HFF-Myc (cell line): ENCODE results near the gene CAMK4.

Experiments used
- DNase-seq: peaks from one replicate; pipeline ENCODE4 v3.0.0-alpha.2; 2011; ENCODE audit warnings: low read depth; ENCODE audit errors: extremely low read depth
- H3K4me3 ChIP-seq: replicated peaks from 2 replicates; pipeline ENCODE4 v1.5.1; 2011; ENCODE audit warnings: low read depth, mild to moderate bottlenecking, control low read depth, low read length
- TF ChIP-seq, protein P1 (sequence below): IDR thresholded peaks from 2 replicates; pipeline ENCODE4 v1.5.1; 2012; ENCODE audit warnings: mild to moderate bottlenecking, low read depth, low read length, control low read depth; ENCODE audit errors: missing control alignments

The CAMK4 gene

DNA sequence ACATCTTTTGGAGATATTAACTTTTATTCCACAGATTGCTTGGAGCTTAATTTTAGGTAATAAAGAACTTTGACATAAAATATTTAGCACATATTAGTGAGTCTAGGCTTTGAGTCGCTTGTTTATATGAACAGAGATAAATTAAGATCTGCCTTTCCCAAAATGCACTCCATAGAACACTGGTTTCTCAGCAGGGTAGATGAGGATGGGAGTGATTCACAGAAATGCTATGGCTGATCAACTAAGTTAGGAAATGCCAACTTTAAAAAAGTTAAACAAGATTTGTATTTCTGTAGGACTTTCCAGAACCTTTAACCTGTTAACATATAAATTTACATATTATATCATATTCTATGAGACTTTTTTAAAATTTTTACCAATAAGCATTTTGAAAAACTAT is 222.9 kb downstream of the CAMK4 start:
- no peak for DNase-seq
- TF ChIP-seq, protein P1, sequence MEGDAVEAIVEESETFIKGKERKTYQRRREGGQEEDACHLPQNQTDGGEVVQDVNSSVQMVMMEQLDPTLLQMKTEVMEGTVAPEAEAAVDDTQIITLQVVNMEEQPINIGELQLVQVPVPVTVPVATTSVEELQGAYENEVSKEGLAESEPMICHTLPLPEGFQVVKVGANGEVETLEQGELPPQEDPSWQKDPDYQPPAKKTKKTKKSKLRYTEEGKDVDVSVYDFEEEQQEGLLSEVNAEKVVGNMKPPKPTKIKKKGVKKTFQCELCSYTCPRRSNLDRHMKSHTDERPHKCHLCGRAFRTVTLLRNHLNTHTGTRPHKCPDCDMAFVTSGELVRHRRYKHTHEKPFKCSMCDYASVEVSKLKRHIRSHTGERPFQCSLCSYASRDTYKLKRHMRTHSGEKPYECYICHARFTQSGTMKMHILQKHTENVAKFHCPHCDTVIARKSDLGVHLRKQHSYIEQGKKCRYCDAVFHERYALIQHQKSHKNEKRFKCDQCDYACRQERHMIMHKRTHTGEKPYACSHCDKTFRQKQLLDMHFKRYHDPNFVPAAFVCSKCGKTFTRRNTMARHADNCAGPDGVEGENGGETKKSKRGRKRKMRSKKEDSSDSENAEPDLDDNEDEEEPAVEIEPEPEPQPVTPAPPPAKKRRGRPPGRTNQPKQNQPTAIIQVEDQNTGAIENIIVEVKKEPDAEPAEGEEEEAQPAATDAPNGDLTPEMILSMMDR: no peak
- H3K4me3 ChIP-seq: no peak overlapping the region

DNA sequence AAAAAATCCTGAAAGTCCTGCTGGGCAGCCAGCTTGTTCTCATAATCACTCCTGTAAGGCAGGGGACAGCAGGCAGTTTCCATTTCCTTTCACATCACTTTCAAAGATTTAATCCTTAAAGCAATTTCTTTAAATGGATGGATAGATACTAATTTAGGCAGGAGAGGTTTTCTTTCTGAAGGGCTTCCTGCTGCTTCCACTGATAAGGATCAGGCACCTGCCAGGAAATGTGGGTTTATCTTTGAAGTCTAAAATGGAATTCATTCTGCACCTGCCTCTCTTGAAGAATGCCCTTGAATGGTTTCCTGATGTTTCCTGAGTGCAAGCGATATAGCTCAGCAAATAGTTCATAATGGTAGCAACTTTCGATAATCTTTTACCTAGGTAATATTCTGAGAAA is 223.6 kb downstream of the CAMK4 start:
- TF ChIP-seq, protein P1: no peak
- no peak for DNase-seq
- H3K4me3 ChIP-seq: no peak overlapping the region

DNA sequence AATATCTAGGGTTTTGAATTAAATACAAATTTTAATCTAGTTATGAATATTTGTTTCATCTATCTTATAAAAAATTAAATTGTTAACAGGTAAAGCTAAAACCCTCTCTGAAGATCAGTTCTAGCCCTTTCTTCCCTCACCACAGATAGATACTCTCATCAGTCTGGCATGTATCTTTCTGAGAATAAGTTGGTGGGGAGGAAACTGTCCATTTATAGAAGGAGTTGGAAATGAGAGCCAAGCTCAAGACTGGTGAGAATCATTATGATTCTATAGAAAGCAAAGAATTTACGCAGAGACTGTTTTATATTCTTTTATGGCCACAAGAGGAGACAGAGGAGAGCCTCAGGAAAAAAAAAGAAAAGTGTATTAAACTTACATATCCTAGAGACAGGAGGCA is 229.1 kb downstream of the CAMK4 start:
- DNase-seq: no peak
- H3K4me3 ChIP-seq: no peak overlapping the region
- TF ChIP-seq, protein P1: no peak

DNA sequence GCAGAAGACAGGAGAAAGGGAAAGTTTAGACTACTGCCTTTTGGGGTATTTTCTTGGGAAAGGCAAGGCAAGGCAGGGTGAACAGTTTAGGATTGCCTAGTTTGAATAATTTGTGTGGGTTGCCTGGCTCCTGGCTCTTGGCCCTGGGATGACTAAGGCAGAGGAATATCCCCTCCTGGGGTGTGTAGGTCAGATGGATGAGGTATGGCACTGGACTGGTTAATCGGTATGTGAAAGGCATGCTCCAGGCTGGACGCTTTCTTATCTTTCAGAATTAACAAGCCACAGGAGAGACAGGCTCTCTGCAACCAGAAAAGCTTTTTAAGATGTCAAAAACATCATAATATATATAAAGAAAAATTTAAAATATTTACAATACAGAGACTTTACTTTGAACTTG is 229.6 kb downstream of the CAMK4 start:
- TF ChIP-seq, protein P1: no peak
- DNase-seq: no peak
- no peak overlapping the region for H3K4me3 ChIP-seq

DNA sequence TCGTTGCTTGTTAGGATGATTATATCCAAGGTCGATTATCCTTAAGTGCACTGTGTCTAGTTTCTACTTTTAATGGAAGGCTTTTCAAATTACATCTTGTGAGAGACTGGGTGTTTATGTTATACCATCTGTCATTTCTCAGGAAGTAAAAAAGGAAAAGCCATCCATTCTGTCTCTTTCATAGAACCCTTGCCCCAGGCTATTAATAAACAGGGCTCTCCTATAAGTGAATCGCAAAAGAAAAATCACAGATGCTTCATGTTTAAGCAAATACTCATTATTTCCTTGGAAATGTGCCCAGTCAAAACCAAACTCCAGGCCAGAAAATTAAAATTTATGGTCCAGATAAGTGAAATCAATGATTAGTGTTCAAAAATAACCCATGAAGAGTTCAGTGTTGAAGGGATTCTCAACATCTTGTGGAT is 230.0 kb downstream of the CAMK4 start:
- DNase-seq: peak; percentile 21
- TF ChIP-seq, protein P1: no peak
- H3K4me3 ChIP-seq: no peak overlapping the region

DNA sequence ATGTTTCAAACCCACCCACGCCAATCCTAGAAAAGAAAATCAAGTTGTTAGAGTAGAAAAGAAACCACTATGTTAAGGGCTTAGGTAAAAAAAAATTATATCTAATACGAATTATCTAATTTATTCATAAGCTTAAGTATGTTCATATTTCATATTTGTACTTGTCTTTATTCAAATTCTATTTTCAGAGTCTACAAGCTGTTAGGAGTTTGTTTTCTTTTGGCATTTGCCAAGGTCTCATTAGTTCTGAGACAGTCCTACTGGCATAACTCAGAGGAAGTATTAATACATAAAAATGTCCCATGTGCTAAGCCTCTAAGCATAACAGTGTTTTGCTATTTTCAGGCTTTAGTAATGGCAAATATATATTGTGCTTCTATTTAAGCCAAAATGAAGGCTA is 230.6 kb downstream of the CAMK4 start:
- DNase-seq: no peak
- TF ChIP-seq, protein P1: no peak
- no peak overlapping the region for H3K4me3 ChIP-seq

DNA sequence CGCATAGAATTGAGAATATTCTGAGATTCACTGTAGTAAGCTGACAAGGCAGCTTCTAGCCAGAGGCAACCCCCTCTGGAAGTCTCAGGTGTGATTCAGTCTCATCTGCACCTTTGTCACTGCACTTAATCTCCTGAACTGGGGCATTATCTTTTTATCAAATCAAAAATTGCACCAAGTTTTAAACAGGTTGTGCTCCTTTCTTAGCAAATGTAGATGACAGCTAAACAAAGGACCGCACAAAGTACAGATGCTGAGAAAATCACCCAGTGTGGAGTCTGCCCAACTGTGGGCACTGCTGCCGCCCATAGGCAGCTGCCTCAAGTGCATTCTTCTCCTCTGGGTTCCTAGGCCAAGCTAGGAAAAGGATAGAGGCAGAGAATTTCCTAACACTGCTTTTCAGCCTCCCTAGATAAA is 237.1 kb downstream of the CAMK4 start:
- H3K4me3 ChIP-seq: no peak overlapping the region
- TF ChIP-seq, protein P1: peak; percentile 44
- no peak for DNase-seq
